ENCODE measurements around the gene ARHGAP28.

DNA sequence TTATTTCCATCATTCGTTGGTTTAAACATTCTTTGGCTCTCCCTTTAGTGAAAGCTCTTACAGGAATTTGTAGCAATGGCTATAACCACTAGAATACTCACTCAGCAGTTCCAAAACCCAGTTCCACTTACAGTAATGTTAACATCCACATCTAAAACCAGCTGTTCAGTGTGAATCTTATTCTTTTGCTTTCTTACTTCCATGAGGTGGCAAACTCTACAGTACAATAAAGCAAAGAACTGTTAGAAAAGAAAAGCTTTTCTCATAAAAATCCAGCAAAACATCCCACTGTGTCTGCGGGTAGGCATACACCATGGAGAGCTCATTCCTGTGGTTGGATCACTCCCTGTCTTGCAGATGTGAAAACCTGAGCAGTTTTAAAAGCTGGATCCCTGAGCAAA lies 147.1 kb downstream of the ARHGAP28 start:
- TF ChIP-seq TAF1 (IDR thresholded peaks at IDR 0.05; ENCODE audit: low read depth) (no peak), POLR2AphosphoS5 (IDR thresholded peaks at IDR 0.05) (no peak), REST (IDR thresholded peaks at IDR 0.05; ENCODE audit: borderline replicate concordance) (no peak), EZH2 (IDR thresholded peaks at IDR 0.05; ENCODE audit: borderline replicate concordance, insufficient read depth, low read length, poor library complexity, severe bottlenecking) (no peak), MXI1 (conservative IDR thresholded peaks at IDR 0.05; ENCODE audit: poor library complexity, severe bottlenecking) (no peak), RAD21 (conservative IDR thresholded peaks at IDR 0.05) (no peak), SMC3 (conservative IDR thresholded peaks at IDR 0.05; ENCODE audit: poor library complexity) (no peak), EP300 (conservative IDR thresholded peaks at IDR 0.05; ENCODE audit: poor library complexity, severe bottlenecking) (no peak)
- TF ChIP-seq, protein P1, sequence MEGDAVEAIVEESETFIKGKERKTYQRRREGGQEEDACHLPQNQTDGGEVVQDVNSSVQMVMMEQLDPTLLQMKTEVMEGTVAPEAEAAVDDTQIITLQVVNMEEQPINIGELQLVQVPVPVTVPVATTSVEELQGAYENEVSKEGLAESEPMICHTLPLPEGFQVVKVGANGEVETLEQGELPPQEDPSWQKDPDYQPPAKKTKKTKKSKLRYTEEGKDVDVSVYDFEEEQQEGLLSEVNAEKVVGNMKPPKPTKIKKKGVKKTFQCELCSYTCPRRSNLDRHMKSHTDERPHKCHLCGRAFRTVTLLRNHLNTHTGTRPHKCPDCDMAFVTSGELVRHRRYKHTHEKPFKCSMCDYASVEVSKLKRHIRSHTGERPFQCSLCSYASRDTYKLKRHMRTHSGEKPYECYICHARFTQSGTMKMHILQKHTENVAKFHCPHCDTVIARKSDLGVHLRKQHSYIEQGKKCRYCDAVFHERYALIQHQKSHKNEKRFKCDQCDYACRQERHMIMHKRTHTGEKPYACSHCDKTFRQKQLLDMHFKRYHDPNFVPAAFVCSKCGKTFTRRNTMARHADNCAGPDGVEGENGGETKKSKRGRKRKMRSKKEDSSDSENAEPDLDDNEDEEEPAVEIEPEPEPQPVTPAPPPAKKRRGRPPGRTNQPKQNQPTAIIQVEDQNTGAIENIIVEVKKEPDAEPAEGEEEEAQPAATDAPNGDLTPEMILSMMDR (IDR thresholded peaks at IDR 0.05; ENCODE audit: poor library complexity, severe bottlenecking) = no peak

All from neural cell (in vitro differentiated cells).